H1 (cell line): ENCODE data around the gene NHLH2. TPM values are rescaled to one million over a fixed set of nuclear protein-coding genes. Genes with fewer than 3 reads are reported as not detected.

ENCODE experiments used
- CTCF ChIA-PET: fragments of 300-600 bp; sonication (Branson Sonifier 250); formaldehyde crosslinking; loops from one replicate; lab custom pipeline; 2021; ENCODE audit not compliant: partially characterized antibody; lab: Charles Lee
- POLR2A ChIA-PET: fragments of 300-600 bp; sonication (Branson Sonifier 250); formaldehyde crosslinking; loops from one replicate; lab custom pipeline; 2021; ENCODE audit warnings: inconsistent platforms; ENCODE audit not compliant: partially characterized antibody; lab: Charles Lee
- DNase-seq, 2 experiments: peaks; one replicate each; pipeline versions ENCODE4 v3.0.0 to v3.0.0-alpha.2; 2010 to 2022; ENCODE audit warnings: low spot score in 2 of 2, low read depth in 1 of 2, mixed read lengths in 1 of 2
- FAIRE-seq: peaks from 2 replicates; lab custom pipeline; 2011; peaks lifted over from hg19 to GRCh38; lab: Jason Lieb, UNC
- H2AFZ ChIP-seq: 2 replicates; pipeline ENCODE4 v1.8.1; 2012; ENCODE audit warnings: low read length, inconsistent platforms
- H2AK5ac ChIP-seq: 2 replicates; pipeline ENCODE4 v1.6.1; 2013; ENCODE audit warnings: low read depth, low read length
- H2BK120ac ChIP-seq: replicated peaks from 2 replicates; pipeline ENCODE3; 2013; ENCODE audit warnings: low read depth, low read length, inconsistent platforms
- H2BK12ac ChIP-seq: 2 replicates; pipeline ENCODE4 v1.6.1; 2013; ENCODE audit warnings: low read depth, low read length
- H2BK15ac ChIP-seq: 2 replicates; pipeline ENCODE4 v1.6.1; 2013; ENCODE audit warnings: low read length
- H2BK20ac ChIP-seq: 2 replicates; pipeline ENCODE4 v1.6.1; 2013; ENCODE audit warnings: low read length
- H2BK5ac ChIP-seq: 2 replicates; pipeline ENCODE4 v1.6.1; 2013; ENCODE audit warnings: low read depth, low read length
- H3K14ac ChIP-seq: 2 replicates; pipeline ENCODE4 v1.6.1; 2013; ENCODE audit warnings: inconsistent platforms; ENCODE audit not compliant: insufficient read length
- H3K18ac ChIP-seq: 2 replicates; pipeline ENCODE4 v1.6.1; 2013; ENCODE audit warnings: low read length; ENCODE audit errors: extremely low read depth
- H3K23ac ChIP-seq: 2 replicates; pipeline ENCODE4 v1.6.1; 2013; ENCODE audit warnings: inconsistent platforms; ENCODE audit not compliant: insufficient read length
- H3K23me2 ChIP-seq: 2 replicates; pipeline ENCODE4 v1.6.1; 2013; ENCODE audit warnings: low read depth, low read length
- H3K27ac ChIP-seq: 2 replicates; pipeline ENCODE4 v1.6.1; 2011; ENCODE audit warnings: low read depth, low read length, inconsistent platforms
- H3K27me3 ChIP-seq, 4 experiments: replicated peaks in 1 of 4; 1 replicate in 1 of 4; 2 replicates in 3 of 4; pipeline versions ENCODE4 v1.6.1 to v1.8.1; 2011 to 2013; ENCODE audit warnings: low read length in 3 of 4, mild to moderate bottlenecking in 3 of 4, inconsistent platforms in 2 of 4, mixed read lengths in 2 of 4, moderate library complexity in 1 of 4; ENCODE audit not compliant: control insufficient read depth in 3 of 4, insufficient read depth in 3 of 4; ENCODE audit errors: extremely low read depth in 1 of 4
- H3K36me3 ChIP-seq, 4 experiments: 2 replicates each; pipeline versions ENCODE4 v1.6.1 to v1.8.1; 2011 to 2013; ENCODE audit warnings: mild to moderate bottlenecking in 4 of 4, low read length in 3 of 4, moderate library complexity in 2 of 4, control low read depth in 1 of 4, inconsistent platforms in 1 of 4; ENCODE audit not compliant: insufficient read depth in 4 of 4, control insufficient read depth in 2 of 4
- H3K4ac ChIP-seq: replicated peaks from 2 replicates; pipeline ENCODE3; 2013; ENCODE audit warnings: low read length, low read depth, mixed read lengths, inconsistent platforms; ENCODE audit not compliant: insufficient read length
- H3K4me1 ChIP-seq, 4 experiments: replicated peaks in 1 of 4; 1 replicate in 1 of 4; 2 replicates in 3 of 4; pipeline versions ENCODE4 v1.6.1 to v1.8.1; 2011 to 2013; ENCODE audit warnings: low read length in 3 of 4, inconsistent platforms in 2 of 4, mixed read lengths in 1 of 4; ENCODE audit not compliant: insufficient read depth in 4 of 4, control insufficient read depth in 3 of 4
- H3K4me2 ChIP-seq, 2 experiments: 2 replicates each; pipeline versions ENCODE4 v1.6.1 to v1.8.1; 2011 to 2013; ENCODE audit warnings: low read depth in 2 of 2, low read length in 2 of 2, control low read depth in 1 of 2, inconsistent platforms in 1 of 2, mild to moderate bottlenecking in 1 of 2; ENCODE audit not compliant: insufficient read depth in 1 of 2
- H3K4me3 ChIP-seq, 4 experiments: fragments of 200-600, 300-600 bp in 1 of 4; sonication (generic), shearing (Covaris generic), sonication (Bioruptor Twin) in 1 of 4; 2 replicates each; pipeline versions ENCODE4 v1.5.1 to v1.8.1; 2011 to 2016; ENCODE audit warnings: low read length in 4 of 4, low read depth in 3 of 4, control low read depth in 2 of 4, inconsistent platforms in 2 of 4, mild to moderate bottlenecking in 2 of 4, mixed read lengths in 1 of 4, moderate library complexity in 1 of 4; ENCODE audit not compliant: insufficient read depth in 2 of 4; ENCODE audit errors: extremely low read depth in 1 of 4
- H3K56ac ChIP-seq: replicated peaks from 2 replicates; pipeline ENCODE3; 2013; ENCODE audit warnings: low read depth, mild to moderate bottlenecking, mixed read lengths, low read length, inconsistent platforms; ENCODE audit not compliant: insufficient read length
- H3K79me1 ChIP-seq: 2 replicates; pipeline ENCODE4 v1.6.1; 2013; ENCODE audit warnings: low read depth, low read length, control low read depth
- H3K79me2 ChIP-seq, 2 experiments: 2 replicates each; pipeline versions ENCODE4 v1.6.1 to v1.8.1; 2012 to 2013; ENCODE audit warnings: low read length in 2 of 2, mild to moderate bottlenecking in 2 of 2, inconsistent platforms in 1 of 2; ENCODE audit not compliant: insufficient read depth in 2 of 2, control insufficient read depth in 1 of 2
- H3K9ac ChIP-seq, 4 experiments: replicated peaks in 1 of 4; 1 replicate in 1 of 4; 2 replicates in 3 of 4; pipeline versions ENCODE4 v1.6.1 to v1.8.1; 2011 to 2013; ENCODE audit warnings: low read depth in 3 of 4, low read length in 3 of 4, control low read depth in 2 of 4, mild to moderate bottlenecking in 2 of 4, moderate library complexity in 2 of 4, inconsistent platforms in 1 of 4; ENCODE audit errors: extremely low read depth in 1 of 4
- H3K9me3 ChIP-seq, 2 experiments: 2 replicates each; pipeline versions ENCODE4 v1.6.1 to v1.8.1; 2012 to 2013; ENCODE audit warnings: mild to moderate bottlenecking in 2 of 2, moderate library complexity in 2 of 2, control low read depth in 1 of 2, inconsistent platforms in 1 of 2, low read depth in 1 of 2, low read length in 1 of 2, mixed read lengths in 1 of 2; ENCODE audit not compliant: insufficient read depth in 2 of 2
- H4K20me1 ChIP-seq, 2 experiments: replicated peaks in 1 of 2; 2 replicates each; pipeline versions ENCODE3 to v1.8.1; 2011 to 2013; ENCODE audit warnings: inconsistent platforms in 2 of 2, low read length in 2 of 2, mild to moderate bottlenecking in 1 of 2; ENCODE audit not compliant: insufficient read depth in 2 of 2, control insufficient read depth in 1 of 2
- H4K5ac ChIP-seq: 2 replicates; pipeline ENCODE4 v1.6.1; 2013; ENCODE audit warnings: low read length, low read depth, mixed read lengths, inconsistent platforms; ENCODE audit not compliant: insufficient read length
- H4K8ac ChIP-seq: 2 replicates; pipeline ENCODE4 v1.8.0; 2013; ENCODE audit warnings: mild to moderate bottlenecking, moderate library complexity, low read length, inconsistent platforms; ENCODE audit not compliant: insufficient read depth; ENCODE audit errors: extremely low read depth
- H4K91ac ChIP-seq: replicated peaks from 2 replicates; pipeline ENCODE3; 2013; ENCODE audit warnings: low read length, mixed read lengths, inconsistent platforms; ENCODE audit not compliant: insufficient read length
- ASH2L ChIP-seq: fragments of 200-600, 300-600 bp; sonication (generic); IDR thresholded peaks from one replicate; pipeline ENCODE4 v1.7.1; 2017; ENCODE audit warnings: low read length
- MAFK ChIP-seq: IDR thresholded peaks from 2 replicates; pipeline ENCODE4 v1.6.1; 2012; ENCODE audit warnings: low read depth, mild to moderate bottlenecking, improper control_type of control experiment, low read length
- WGBS, 2 experiments: shearing (Covaris generic) in 1 of 2; methylation state at CpG; one replicate each; pipeline versions ENCODE4 v1.1.6 to v1.1.7; 2013 to 2015; ENCODE audit warnings: low lambda C conversion rate in 2 of 2, mixed read lengths in 2 of 2, inconsistent platforms in 1 of 2, low coverage in 1 of 2, missing lambda C conversion rate in 1 of 2; ENCODE audit not compliant: insufficient replicate concordance in 2 of 2, insufficient coverage in 1 of 2, insufficient read length in 1 of 2; ENCODE audit errors: extremely low coverage in 1 of 2, missing lambda C conversion rate in 1 of 2; 5-methylcytosine and 5-hydroxymethylcytosine counted together
- polyA plus RNA-seq, 7 experiments: library from polyadenylated mRNA; depleted of rRNA in 3 of 7; stranded (reverse) in 5 of 7; unstranded in 2 of 7; fragments of >200 nt in 5 of 7; fragments of 200-250 nt in 2 of 7; gene quantifications; 1 replicate in 5 of 7; 2 replicates in 1 of 7; 4 replicates in 1 of 7; pipeline versions ENCODE4 v1.2.1 to v1.2.3, GENCODE V29; 2011 to 2013; ENCODE audit warnings: missing spikeins in 2 of 7, mixed read lengths in 2 of 7
- total RNA-seq: library from RNA; stranded (reverse); fragmentation: NEBNext Ultra II Directional; extraction: Animal tissue kit (Norgen Biotek cat#: 25700); gene quantifications from 2 replicates; pipeline ENCODE4 v1.2.1, GENCODE V29; 2021
- TF ChIP-seq, protein P1 (sequence below), 3 experiments: IDR thresholded peaks; 1 replicate in 2 of 3; 2 replicates in 1 of 3; pipeline versions ENCODE4 v1.5.1 to v1.6.1; 2011; ENCODE audit warnings: low read length in 3 of 3, mild to moderate bottlenecking in 3 of 3, inconsistent platforms in 2 of 3, low read depth in 1 of 3, moderate library complexity in 1 of 3; ENCODE audit not compliant: insufficient read depth in 1 of 3; ENCODE audit errors: control extremely low read depth in 1 of 3

NHLH2 gene
- total and polyA plus RNA-seq, 2 of the 8 experiments (the other 6 are each of a cell fraction or from before 2014, with no cell fraction given): 0.92 to 1.1 TPM

DNA sequence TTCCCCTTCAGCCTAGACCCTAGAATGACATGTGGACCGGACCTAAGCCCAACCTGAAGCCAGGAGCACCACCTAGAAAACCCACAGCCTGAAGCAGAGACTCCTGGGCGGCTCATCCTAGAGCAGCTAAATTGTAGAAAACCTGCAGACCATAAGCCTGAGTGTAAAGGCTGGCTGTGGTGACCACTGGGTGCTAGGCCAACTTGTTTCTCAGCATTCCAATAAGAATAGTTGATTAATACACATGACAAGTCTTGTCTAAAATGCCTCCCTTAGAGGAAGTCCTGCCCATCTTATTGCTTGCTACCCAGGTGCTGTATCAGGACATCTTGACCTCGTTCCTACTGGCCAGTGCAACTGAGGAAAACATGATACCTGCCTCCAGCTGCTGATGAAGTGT is 49.1 kb downstream of the NHLH2 start:
- FAIRE-seq (no peak), DNase-seq (no peak)
- POLR2A ChIA-PET: no interaction called here
- no peak overlapping the region for H3K27ac ChIP-seq
- no peak overlapping the region for H3K4ac ChIP-seq
- H2BK120ac ChIP-seq: no peak overlapping the region
- no peak overlapping the region for H4K8ac ChIP-seq
- no peak overlapping the region for H3K4me3 ChIP-seq
- no peak overlapping the region for H4K91ac ChIP-seq
- H3K27me3 ChIP-seq: no peaks in the 10 kb centered on the region
- no peak overlapping the region for H3K14ac ChIP-seq
- H3K18ac ChIP-seq: no peak overlapping the region
- no peak overlapping the region for H4K5ac ChIP-seq
- no peaks in the 10 kb centered on the region for H3K9me3 ChIP-seq
- no peak overlapping the region for H3K56ac ChIP-seq
- WGBS, 2 experiments: 84% methylated on average over 3 of the region's 3 CpGs; no CpG with 5 or more reads in 1 of the 2 experiments
- H2BK15ac ChIP-seq: no peak overlapping the region
- no peak overlapping the region for H2BK20ac ChIP-seq
- no peaks in the 10 kb centered on the region for H4K20me1 ChIP-seq
- H3K4me1 ChIP-seq: peaks cover 0 to 5% (median 2%) of the 10 kb centered on the region in 4 experiments; a peak in 2 of 7 replicates
- H2AFZ ChIP-seq: no peak overlapping the region
- no peak overlapping the region for H2AK5ac ChIP-seq
- no peak overlapping the region for H2BK12ac ChIP-seq
- no peak overlapping the region for H2BK5ac ChIP-seq
- no peaks in the 10 kb centered on the region for H3K36me3 ChIP-seq
- no peak overlapping the region for H3K9ac ChIP-seq
- CTCF ChIA-PET: interaction anchor here (0.8 to 1.5 kb wide), 3 partner anchors 20 to 184 kb away, joined by 3 to 5 read pairs (median 4); no protein-coding TSS in a partner anchor
- H3K23ac ChIP-seq: no peak overlapping the region
- no peak overlapping the region for H3K4me2 ChIP-seq
- H3K79me2 ChIP-seq: no peaks in the 10 kb centered on the region
- no peaks in the 10 kb centered on the region for H3K79me1 ChIP-seq
- no peaks in the 10 kb centered on the region for H3K23me2 ChIP-seq
- TF ChIP-seq ASH2L (no peak), MAFK (no peak)
- TF ChIP-seq, protein P1, sequence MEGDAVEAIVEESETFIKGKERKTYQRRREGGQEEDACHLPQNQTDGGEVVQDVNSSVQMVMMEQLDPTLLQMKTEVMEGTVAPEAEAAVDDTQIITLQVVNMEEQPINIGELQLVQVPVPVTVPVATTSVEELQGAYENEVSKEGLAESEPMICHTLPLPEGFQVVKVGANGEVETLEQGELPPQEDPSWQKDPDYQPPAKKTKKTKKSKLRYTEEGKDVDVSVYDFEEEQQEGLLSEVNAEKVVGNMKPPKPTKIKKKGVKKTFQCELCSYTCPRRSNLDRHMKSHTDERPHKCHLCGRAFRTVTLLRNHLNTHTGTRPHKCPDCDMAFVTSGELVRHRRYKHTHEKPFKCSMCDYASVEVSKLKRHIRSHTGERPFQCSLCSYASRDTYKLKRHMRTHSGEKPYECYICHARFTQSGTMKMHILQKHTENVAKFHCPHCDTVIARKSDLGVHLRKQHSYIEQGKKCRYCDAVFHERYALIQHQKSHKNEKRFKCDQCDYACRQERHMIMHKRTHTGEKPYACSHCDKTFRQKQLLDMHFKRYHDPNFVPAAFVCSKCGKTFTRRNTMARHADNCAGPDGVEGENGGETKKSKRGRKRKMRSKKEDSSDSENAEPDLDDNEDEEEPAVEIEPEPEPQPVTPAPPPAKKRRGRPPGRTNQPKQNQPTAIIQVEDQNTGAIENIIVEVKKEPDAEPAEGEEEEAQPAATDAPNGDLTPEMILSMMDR (IDR thresholded peaks at IDR 0.05; ENCODE audit: control extremely low read depth in 1 of 3, insufficient read depth in 1 of 3, low read depth in 1 of 3, low read length in 3 of 3): no peak
